ENCODE results near the gene ADARB2. TPM values are rescaled to one million over a fixed set of nuclear protein-coding genes. Genes with fewer than 3 reads are reported as not detected.

The ADARB2 gene
- total and polyA plus RNA-seq, 2 experiments from 2014 or later, result 2.0 to 5.0 TPM

GRCh38 chr10:1591742-1592141 is 145.6 kb downstream of the ADARB2 start:
- Histone ChIP-seq H3K36me3 (ENCODE audit: insufficient read depth) (no peaks in the 10 kb centered on the region), H3K4me2 (no peak overlapping the region), H3K4me3 (no peak overlapping the region), H3K27ac (ENCODE audit: low read depth) (no peak overlapping the region), H4K20me1 (replicated peaks; ENCODE audit: insufficient read depth) (no peaks in the 10 kb centered on the region), H3F3A (replicated peaks; ENCODE audit: low read depth) (no peaks in the 10 kb centered on the region), H3K27me3 (ENCODE audit: insufficient read depth) (no peaks in the 10 kb centered on the region), H3K79me2 (replicated peaks; ENCODE audit: insufficient read depth) (no peaks in the 10 kb centered on the region), H2AFZ (no peak overlapping the region), H3K4me1 (ENCODE audit: insufficient read depth) (no peaks in the 10 kb centered on the region), H3K9me2 (ENCODE audit: insufficient read depth) (no peaks in the 10 kb centered on the region; the same call in 1 of the 2 replicates)
- no peak overlapping the region for H3K4me3 Mint-ChIP-seq
- H3K27me3 Mint-ChIP-seq (ENCODE audit: insufficient read depth, low read depth, poor library complexity), result peaks cover 10% of the 10 kb centered on the region
- no peak for ATAC-seq
- no peaks in the 10 kb centered on the region; the same call in 2 of the 3 replicates for H3K36me3 Mint-ChIP-seq (ENCODE audit: low read depth)
- H3K4me1 Mint-ChIP-seq, result peaks cover 2% of the 10 kb centered on the region; the same call in 2 of the 3 replicates
- TF ChIP-seq STAT1 (IDR thresholded peaks at IDR 0.05; ENCODE audit: unreplicated experiment) (no peak), ETS1 (IDR thresholded peaks at IDR 0.05) (no peak), EZH2phosphoT487 (IDR thresholded peaks at IDR 0.05; ENCODE audit: unreplicated experiment) (no peak), EZH2 (IDR thresholded peaks at IDR 0.05; ENCODE audit: low read depth, unreplicated experiment) (no peak), JUNB (IDR thresholded peaks at IDR 0.05; ENCODE audit: unreplicated experiment) (no peak), NANOG (IDR thresholded peaks at IDR 0.05; ENCODE audit: borderline replicate concordance) (no peak), ZNF114 (CRISPR knock-in tag; IDR thresholded peaks at IDR 0.05) (no peak), ZNF331 (CRISPR knock-in tag; IDR thresholded peaks at IDR 0.05; ENCODE audit: low read depth) (no peak), POLR2AphosphoS5 (IDR thresholded peaks at IDR 0.05; ENCODE audit: low read depth) (no peak), CREB1 (CRISPR knock-in tag; IDR thresholded peaks at IDR 0.05; ENCODE audit: low read depth) (no peak)
- TF ChIP-seq, protein P1, sequence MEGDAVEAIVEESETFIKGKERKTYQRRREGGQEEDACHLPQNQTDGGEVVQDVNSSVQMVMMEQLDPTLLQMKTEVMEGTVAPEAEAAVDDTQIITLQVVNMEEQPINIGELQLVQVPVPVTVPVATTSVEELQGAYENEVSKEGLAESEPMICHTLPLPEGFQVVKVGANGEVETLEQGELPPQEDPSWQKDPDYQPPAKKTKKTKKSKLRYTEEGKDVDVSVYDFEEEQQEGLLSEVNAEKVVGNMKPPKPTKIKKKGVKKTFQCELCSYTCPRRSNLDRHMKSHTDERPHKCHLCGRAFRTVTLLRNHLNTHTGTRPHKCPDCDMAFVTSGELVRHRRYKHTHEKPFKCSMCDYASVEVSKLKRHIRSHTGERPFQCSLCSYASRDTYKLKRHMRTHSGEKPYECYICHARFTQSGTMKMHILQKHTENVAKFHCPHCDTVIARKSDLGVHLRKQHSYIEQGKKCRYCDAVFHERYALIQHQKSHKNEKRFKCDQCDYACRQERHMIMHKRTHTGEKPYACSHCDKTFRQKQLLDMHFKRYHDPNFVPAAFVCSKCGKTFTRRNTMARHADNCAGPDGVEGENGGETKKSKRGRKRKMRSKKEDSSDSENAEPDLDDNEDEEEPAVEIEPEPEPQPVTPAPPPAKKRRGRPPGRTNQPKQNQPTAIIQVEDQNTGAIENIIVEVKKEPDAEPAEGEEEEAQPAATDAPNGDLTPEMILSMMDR (conservative IDR thresholded peaks at IDR 0.05; ENCODE audit: low read depth in 2 of 2), result no peak
- TF ChIP-seq, protein P2, sequence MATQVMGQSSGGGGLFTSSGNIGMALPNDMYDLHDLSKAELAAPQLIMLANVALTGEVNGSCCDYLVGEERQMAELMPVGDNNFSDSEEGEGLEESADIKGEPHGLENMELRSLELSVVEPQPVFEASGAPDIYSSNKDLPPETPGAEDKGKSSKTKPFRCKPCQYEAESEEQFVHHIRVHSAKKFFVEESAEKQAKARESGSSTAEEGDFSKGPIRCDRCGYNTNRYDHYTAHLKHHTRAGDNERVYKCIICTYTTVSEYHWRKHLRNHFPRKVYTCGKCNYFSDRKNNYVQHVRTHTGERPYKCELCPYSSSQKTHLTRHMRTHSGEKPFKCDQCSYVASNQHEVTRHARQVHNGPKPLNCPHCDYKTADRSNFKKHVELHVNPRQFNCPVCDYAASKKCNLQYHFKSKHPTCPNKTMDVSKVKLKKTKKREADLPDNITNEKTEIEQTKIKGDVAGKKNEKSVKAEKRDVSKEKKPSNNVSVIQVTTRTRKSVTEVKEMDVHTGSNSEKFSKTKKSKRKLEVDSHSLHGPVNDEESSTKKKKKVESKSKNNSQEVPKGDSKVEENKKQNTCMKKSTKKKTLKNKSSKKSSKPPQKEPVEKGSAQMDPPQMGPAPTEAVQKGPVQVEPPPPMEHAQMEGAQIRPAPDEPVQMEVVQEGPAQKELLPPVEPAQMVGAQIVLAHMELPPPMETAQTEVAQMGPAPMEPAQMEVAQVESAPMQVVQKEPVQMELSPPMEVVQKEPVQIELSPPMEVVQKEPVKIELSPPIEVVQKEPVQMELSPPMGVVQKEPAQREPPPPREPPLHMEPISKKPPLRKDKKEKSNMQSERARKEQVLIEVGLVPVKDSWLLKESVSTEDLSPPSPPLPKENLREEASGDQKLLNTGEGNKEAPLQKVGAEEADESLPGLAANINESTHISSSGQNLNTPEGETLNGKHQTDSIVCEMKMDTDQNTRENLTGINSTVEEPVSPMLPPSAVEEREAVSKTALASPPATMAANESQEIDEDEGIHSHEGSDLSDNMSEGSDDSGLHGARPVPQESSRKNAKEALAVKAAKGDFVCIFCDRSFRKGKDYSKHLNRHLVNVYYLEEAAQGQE (IDR thresholded peaks at IDR 0.05; ENCODE audit: unreplicated experiment), result no peak
- TF ChIP-seq, protein P3, sequence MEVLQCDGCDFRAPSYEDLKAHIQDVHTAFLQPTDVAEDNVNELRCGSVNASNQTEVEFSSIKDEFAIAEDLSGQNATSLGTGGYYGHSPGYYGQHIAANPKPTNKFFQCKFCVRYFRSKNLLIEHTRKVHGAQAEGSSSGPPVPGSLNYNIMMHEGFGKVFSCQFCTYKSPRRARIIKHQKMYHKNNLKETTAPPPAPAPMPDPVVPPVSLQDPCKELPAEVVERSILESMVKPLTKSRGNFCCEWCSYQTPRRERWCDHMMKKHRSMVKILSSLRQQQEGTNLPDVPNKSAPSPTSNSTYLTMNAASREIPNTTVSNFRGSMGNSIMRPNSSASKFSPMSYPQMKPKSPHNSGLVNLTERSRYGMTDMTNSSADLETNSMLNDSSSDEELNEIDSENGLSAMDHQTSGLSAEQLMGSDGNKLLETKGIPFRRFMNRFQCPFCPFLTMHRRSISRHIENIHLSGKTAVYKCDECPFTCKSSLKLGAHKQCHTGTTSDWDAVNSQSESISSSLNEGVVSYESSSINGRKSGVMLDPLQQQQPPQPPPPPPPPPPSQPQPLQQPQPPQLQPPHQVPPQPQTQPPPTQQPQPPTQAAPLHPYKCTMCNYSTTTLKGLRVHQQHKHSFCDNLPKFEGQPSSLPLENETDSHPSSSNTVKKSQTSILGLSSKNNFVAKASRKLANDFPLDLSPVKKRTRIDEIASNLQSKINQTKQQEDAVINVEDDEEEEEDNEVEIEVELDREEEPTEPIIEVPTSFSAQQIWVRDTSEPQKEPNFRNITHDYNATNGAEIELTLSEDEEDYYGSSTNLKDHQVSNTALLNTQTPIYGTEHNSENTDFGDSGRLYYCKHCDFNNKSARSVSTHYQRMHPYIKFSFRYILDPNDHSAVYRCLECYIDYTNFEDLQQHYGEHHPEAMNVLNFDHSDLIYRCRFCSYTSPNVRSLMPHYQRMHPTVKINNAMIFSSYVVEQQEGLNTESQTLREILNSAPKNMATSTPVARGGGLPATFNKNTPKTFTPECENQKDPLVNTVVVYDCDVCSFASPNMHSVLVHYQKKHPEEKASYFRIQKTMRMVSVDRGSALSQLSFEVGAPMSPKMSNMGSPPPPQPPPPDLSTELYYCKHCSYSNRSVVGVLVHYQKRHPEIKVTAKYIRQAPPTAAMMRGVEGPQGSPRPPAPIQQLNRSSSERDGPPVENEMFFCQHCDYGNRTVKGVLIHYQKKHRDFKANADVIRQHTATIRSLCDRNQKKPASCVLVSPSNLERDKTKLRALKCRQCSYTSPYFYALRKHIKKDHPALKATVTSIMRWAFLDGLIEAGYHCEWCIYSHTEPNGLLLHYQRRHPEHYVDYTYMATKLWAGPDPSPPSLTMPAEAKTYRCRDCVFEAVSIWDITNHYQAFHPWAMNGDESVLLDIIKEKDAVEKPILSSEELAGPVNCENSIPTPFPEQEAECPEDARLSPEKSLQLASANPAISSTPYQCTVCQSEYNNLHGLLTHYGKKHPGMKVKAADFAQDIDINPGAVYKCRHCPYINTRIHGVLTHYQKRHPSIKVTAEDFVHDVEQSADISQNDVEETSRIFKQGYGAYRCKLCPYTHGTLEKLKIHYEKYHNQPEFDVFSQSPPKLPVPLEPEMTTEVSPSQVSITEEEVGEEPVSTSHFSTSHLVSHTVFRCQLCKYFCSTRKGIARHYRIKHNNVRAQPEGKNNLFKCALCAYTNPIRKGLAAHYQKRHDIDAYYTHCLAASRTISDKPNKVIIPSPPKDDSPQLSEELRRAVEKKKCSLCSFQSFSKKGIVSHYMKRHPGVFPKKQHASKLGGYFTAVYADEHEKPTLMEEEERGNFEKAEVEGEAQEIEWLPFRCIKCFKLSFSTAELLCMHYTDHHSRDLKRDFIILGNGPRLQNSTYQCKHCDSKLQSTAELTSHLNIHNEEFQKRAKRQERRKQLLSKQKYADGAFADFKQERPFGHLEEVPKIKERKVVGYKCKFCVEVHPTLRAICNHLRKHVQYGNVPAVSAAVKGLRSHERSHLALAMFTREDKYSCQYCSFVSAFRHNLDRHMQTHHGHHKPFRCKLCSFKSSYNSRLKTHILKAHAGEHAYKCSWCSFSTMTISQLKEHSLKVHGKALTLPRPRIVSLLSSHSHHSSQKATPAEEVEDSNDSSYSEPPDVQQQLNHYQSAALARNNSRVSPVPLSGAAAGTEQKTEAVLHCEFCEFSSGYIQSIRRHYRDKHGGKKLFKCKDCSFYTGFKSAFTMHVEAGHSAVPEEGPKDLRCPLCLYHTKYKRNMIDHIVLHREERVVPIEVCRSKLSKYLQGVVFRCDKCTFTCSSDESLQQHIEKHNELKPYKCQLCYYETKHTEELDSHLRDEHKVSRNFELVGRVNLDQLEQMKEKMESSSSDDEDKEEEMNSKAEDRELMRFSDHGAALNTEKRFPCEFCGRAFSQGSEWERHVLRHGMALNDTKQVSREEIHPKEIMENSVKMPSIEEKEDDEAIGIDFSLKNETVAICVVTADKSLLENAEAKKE (CRISPR knock-in tag; IDR thresholded peaks at IDR 0.05), result no peak
- H3K9me3 Mint-ChIP-seq, result peaks cover 11% of the 10 kb centered on the region
- DNase-seq (ENCODE audit: low spot score), result no peak
- H3K27ac Mint-ChIP-seq, result no peak overlapping the region
